Activated CD4-positive, alpha-beta T cell treated with anti-CD3 and anti-CD28 coated beads, Interleukin-2, amount 50 U/mL, for 24 hours (primary cell): ENCODE results near the gene KIF25.
"Not testable (repeated sequence)": the region's sequence is repeated elsewhere in the genome, so short reads cannot be mapped to it uniquely, and the experiment has no call there.

ENCODE experiments used
- DNase-seq, 2 donors: peaks; one replicate each; pipeline ENCODE4 v3.0.0-alpha.2; 2020; ENCODE audit warnings: low read depth in 1 of 2, low spot score in 1 of 2

Gene KIF25

GRCh38 chr6:168063431-168063830 is 66.0 kb downstream of the KIF25 start:
- DNase-seq = no peak

- no peak for DNase-seq
These were observed 66.8 kb downstream of the KIF25 start for GRCh38 chr6:168064226-168064807.

- no peak for DNase-seq
These were observed 69.7 kb downstream of the KIF25 start for GRCh38 chr6:168067081-168067759.

- DNase-seq = no peak
These were observed 73.3 kb downstream of the KIF25 start for GRCh38 chr6:168070804-168071203.

- no peak for DNase-seq
These were observed 74.1 kb downstream of the KIF25 start for GRCh38 chr6:168071620-168072019.

- DNase-seq = no peak
These were observed 74.8 kb downstream of the KIF25 start for GRCh38 chr6:168072261-168072660.

GRCh38 chr6:168072730-168073129 is 75.3 kb downstream of the KIF25 start:
- DNase-seq = no peak

- no peak for DNase-seq
These were observed 76.7 kb downstream of the KIF25 start for GRCh38 chr6:168073937-168074730.

- DNase-seq = no peak
These were observed 77.7 kb downstream of the KIF25 start for GRCh38 chr6:168075216-168075615.

GRCh38 chr6:168075787-168076202 is 78.3 kb downstream of the KIF25 start:
- no peak for DNase-seq

- DNase-seq = not testable (repeated sequence)
These were observed 79.9 kb downstream of the KIF25 start for GRCh38 chr6:168077401-168077800.

GRCh38 chr6:168078175-168078942 is 80.9 kb downstream of the KIF25 start:
- no peak for DNase-seq

- DNase-seq = no peak
These were observed 81.5 kb downstream of the KIF25 start, which contains the start of gene FRMD1 for GRCh38 chr6:168078943-168079405. FRMD1 (minus strand) TSS chr6:168079212; CDS start chr6:168079094, 118 bp downstream.

GRCh38 chr6:168080393-168081077 is 83.1 kb downstream of the KIF25 start:
- no peak for DNase-seq

- no peak for DNase-seq
These were observed 84.5 kb downstream of the KIF25 start for GRCh38 chr6:168081858-168082546.

- no peak for DNase-seq
These were observed 85.5 kb downstream of the KIF25 start for GRCh38 chr6:168082860-168083513.

GRCh38 chr6:168083514-168083885 is 86.0 kb downstream of the KIF25 start:
- no peak for DNase-seq

GRCh38 chr6:168084465-168085160 is 87.1 kb downstream of the KIF25 start:
- DNase-seq = no peak

GRCh38 chr6:168086066-168086465 is 88.6 kb downstream of the KIF25 start:
- no peak for DNase-seq
